Thoracic aorta (tissue), 2 donors: ENCODE data around the gene PAK4. TPM values are rescaled to one million over a fixed set of nuclear protein-coding genes. Genes with fewer than 3 reads are reported as not detected.

Experiments used
- ATAC-seq: fragments of 150-250 bp; one replicate; pipeline ENCODE4 v1.8.0; 2017; ENCODE audit warnings: low read depth; ENCODE audit not compliant: insufficient number of reproducible peaks, low FRiP score
- DNase-seq: peaks from one replicate; pipeline ENCODE4 v3.0.0-alpha.2; 2020; ENCODE audit warnings: low spot score
- H3K27ac ChIP-seq, 2 donors: fragments of 200-600 bp; sonication (generic); 1 replicate in 1 of 2; 2 replicates in 1 of 2; pipeline ENCODE4 v1.5.1; 2016; ENCODE audit warnings: mild to moderate bottlenecking in 2 of 2, moderate library complexity in 2 of 2
- H3K27me3 ChIP-seq: fragments of 200-600 bp; sonication (generic); replicated peaks from 2 replicates; pipeline ENCODE4 v1.6.0; 2016; ENCODE audit warnings: mild to moderate bottlenecking; ENCODE audit not compliant: insufficient read depth
- H3K36me3 ChIP-seq: fragments of 200-600 bp; sonication (generic); one replicate; pipeline ENCODE4 v1.5.1; 2016
- H3K4me1 ChIP-seq, 2 donors: fragments of 200-600 bp; sonication (generic); 1 replicate in 1 of 2; 2 replicates in 1 of 2; pipeline versions ENCODE4 v1.5.1 to v1.6.0; 2016; ENCODE audit warnings: low read depth in 2 of 2, mild to moderate bottlenecking in 1 of 2; ENCODE audit not compliant: control insufficient read depth in 1 of 2
- H3K4me3 ChIP-seq: fragments of 200-600 bp; sonication (generic); 2 replicates; pipeline ENCODE4 v1.5.1; 2016; ENCODE audit warnings: mild to moderate bottlenecking
- H3K9me3 ChIP-seq: fragments of 200-600 bp; sonication (generic); 2 replicates; pipeline ENCODE4 v1.5.1; 2016
- total RNA-seq, 2 donors: library from RNA; depleted of rRNA; stranded (reverse); fragments of >200 nt; gene quantifications; one replicate each; pipeline versions ENCODE4 v1.1.0 to v1.2.3, GENCODE V29; 2016
- TF ChIP-seq, protein P1 (sequence below): fragments of 200-600 bp; sonication (generic); IDR thresholded peaks from one replicate; pipeline ENCODE4 v1.5.1; 2019; ENCODE audit warnings: antibody characterized with exemption

Gene PAK4
- total RNA-seq, 2 donors from 2014 or later: 7.4 to 8.7 TPM

DNA sequence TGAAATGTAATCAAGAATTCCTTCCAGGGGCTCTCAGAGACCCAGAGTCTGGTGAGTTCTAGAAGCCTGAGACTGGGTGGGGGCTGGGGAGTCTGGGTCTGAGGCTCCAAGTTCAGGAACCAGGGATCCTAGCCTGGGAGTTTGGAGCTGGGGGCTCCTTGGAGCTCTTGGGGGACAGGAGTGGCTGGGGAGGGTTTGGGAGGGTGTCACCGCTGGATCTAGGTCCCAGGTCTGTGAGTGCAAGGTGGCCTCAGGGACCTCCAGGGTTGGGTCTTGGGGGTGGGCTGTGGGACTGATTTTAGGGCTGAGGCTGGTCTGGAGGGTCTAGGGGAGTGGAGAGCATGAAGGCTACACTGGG lies 77.4 kb downstream of the PAK4 start:
- no peak for ATAC-seq

DNA sequence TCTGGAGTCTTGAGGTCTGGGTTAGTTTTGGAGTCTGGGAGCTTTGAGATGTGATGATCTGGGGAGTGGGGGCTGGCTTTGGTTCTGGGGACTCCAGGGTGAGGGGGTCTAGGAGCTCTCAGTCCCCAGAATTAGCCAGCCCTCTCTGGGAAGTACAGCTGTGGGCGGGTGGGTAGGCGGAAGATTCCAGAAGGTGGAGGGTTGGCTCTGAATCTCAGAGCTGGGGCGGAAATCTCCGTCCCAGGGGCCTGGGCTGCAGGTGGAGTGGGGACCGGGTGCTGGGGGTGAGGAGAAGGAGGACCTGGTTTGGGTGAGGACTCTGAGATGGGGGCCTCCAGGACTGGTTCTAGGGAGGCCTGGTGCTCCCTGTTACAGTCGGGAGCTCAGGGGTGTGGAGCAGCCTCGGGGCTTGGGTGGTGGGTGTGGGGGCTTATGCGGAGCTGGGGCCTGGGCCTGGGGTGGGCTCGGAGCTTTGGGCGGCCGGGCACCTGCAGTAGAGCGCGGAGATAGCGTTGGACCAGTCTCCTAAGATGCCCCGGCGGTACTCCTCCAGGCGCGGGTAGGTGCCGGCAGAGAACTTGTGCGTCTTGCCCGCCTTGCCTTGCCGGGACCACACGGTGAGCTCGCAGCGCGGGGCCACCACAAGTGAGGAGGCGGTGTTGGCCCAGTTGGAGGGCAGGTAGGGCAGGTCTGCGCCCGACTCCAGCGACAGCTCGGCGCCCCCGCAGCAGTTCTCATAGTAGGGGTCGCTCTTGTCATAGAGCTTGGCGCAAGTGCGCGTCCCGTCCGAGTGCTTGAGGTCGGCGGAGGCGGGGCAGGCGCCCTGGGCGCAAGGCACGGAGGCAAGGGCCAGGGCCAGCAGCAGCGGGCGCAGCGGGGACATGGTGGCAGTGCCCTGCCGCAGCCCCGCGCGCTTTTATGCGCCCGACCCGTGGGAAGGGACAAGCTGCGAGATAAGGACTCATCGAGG lies 78.1 kb downstream of the PAK4 start, which contains the start of gene SYCN:
SYCN (minus strand) TSS at position 892 of the 970 bp plus-strand sequence; CDS start at position 883, 9 bp downstream.
- no peak for ATAC-seq
- H3K27me3 ChIP-seq: no peaks in the 10 kb centered on the region
- H3K27ac ChIP-seq: no peak within 1 kb of the TSS
- H3K9me3 ChIP-seq: no peaks in the 10 kb centered on the region
- TF ChIP-seq, protein P1, sequence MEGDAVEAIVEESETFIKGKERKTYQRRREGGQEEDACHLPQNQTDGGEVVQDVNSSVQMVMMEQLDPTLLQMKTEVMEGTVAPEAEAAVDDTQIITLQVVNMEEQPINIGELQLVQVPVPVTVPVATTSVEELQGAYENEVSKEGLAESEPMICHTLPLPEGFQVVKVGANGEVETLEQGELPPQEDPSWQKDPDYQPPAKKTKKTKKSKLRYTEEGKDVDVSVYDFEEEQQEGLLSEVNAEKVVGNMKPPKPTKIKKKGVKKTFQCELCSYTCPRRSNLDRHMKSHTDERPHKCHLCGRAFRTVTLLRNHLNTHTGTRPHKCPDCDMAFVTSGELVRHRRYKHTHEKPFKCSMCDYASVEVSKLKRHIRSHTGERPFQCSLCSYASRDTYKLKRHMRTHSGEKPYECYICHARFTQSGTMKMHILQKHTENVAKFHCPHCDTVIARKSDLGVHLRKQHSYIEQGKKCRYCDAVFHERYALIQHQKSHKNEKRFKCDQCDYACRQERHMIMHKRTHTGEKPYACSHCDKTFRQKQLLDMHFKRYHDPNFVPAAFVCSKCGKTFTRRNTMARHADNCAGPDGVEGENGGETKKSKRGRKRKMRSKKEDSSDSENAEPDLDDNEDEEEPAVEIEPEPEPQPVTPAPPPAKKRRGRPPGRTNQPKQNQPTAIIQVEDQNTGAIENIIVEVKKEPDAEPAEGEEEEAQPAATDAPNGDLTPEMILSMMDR: no peak
- no peak for DNase-seq
- H3K36me3 ChIP-seq: no peaks in the 10 kb centered on the region
- H3K4me1 ChIP-seq: no peaks in the 10 kb centered on the region
- no peak within 1 kb of the TSS for H3K4me3 ChIP-seq

More for the DNA sequence above, 77.4 kb downstream of the PAK4 start:
- H3K4me1 ChIP-seq: no peaks in the 10 kb centered on the region
- H3K4me3 ChIP-seq: no peak overlapping the region
- H3K27ac ChIP-seq: no peak overlapping the region
- no peaks in the 10 kb centered on the region for H3K36me3 ChIP-seq
- no peak for DNase-seq
- TF ChIP-seq, protein P1: no peak
- H3K9me3 ChIP-seq: no peaks in the 10 kb centered on the region
- H3K27me3 ChIP-seq: peaks cover 5% of the 10 kb centered on the region

DNA sequence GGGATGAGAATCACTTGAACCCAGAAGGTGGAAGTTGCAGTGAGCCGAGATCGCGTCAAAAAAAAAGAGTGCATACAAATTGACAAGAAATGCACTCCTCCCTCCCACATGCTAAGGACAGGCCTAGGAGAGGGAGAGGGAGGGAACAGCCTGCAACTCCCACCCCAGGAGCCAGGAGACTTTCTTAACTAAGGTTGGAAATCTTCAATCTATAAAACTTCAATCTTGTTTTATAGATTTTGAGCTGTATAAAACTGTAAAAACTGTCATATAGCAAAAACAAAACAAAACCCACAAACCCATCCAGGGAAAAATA lies 79.8 kb downstream of the PAK4 start:
- Histone ChIP-seq H3K27me3 (no peaks in the 10 kb centered on the region), H3K27ac (no peak overlapping the region), H3K4me1 (no peaks in the 10 kb centered on the region), H3K36me3 (no peaks in the 10 kb centered on the region), H3K9me3 (no peaks in the 10 kb centered on the region), H3K4me3 (no peak overlapping the region)
- no peak for DNase-seq
- TF ChIP-seq, protein P1: no peak
- no peak for ATAC-seq

DNA sequence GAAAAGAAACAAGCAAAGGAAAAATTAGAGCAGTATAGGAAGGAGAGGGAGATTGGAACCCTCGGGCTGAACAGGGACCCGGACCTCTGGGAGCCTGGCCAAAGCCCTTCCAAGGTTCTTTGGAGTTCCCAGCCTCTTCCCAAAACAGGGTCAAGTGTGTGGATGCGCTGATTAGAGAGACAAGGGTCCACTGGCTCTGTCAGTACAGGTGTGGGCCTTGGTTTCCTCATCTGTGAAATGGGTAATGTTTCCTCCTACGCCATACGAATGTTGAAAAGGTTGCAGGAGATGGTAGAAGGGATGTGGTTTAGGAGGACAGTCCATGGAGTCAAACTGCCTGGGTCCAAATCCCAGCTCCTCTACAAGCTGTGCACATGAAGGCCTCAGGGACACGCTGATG lies 80.5 kb downstream of the PAK4 start:
- no peaks in the 10 kb centered on the region for H3K4me1 ChIP-seq
- H3K4me3 ChIP-seq: no peak overlapping the region
- TF ChIP-seq, protein P1: no peak
- no peaks in the 10 kb centered on the region for H3K27me3 ChIP-seq
- ATAC-seq (no peak), DNase-seq (no peak)
- H3K36me3 ChIP-seq: no peaks in the 10 kb centered on the region
- no peak overlapping the region for H3K27ac ChIP-seq
- no peaks in the 10 kb centered on the region for H3K9me3 ChIP-seq

DNA sequence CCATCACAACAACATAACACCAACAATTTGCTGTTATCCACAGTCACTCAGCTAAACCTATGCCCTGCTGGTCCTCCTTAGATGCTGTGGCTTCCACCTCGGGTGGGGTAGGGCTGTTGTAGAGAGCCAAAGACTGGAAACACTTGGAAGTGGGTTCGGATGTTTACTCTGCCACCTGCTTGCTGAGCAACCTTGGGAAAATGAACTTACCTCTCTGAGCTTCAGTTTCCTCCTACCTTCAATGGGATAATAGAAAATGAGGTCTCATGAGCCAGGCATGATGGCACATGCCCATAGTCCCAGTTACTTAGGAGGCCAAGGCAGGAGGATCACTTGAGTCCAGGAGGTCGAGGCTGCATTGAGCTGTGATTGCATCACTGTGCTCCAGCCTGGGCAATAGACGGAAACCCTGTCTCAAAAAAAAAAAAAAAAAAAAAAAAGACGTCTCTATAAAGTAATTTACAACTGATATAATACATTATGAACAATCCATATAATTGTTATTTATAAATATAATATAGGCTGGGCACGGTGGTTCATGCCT lies 81.8 kb downstream of the PAK4 start:
- Histone ChIP-seq H3K27me3 (no peaks in the 10 kb centered on the region), H3K4me3 (no peak overlapping the region), H3K9me3 (no peaks in the 10 kb centered on the region), H3K36me3 (no peaks in the 10 kb centered on the region), H3K27ac (no peak overlapping the region), H3K4me1 (no peaks in the 10 kb centered on the region)
- ATAC-seq (no peak), DNase-seq (no peak)
- TF ChIP-seq, protein P1: no peak
